Suppressor macrophage (primary cell): ENCODE results near the gene CTDSP2.

Experiments used
- DNase-seq, 4 experiments: peaks; one replicate each; pipeline ENCODE4 v3.0.0-alpha.2; 2020 to 2022

Gene CTDSP2

GRCh38 chr12:57813971-57814772 lies 32.4 kb downstream of the CTDSP2 start:
- no peak for DNase-seq

GRCh38 chr12:57813111-57813970 lies 33.2 kb downstream of the CTDSP2 start:
- no peak for DNase-seq

- DNase-seq, result no peak
These were observed 35.3 kb downstream of the CTDSP2 start for GRCh38 chr12:57811028-57811755.

- no peak for DNase-seq
These were observed 36.1 kb downstream of the CTDSP2 start for GRCh38 chr12:57810450-57810849.

GRCh38 chr12:57809425-57809824 lies 37.1 kb downstream of the CTDSP2 start:
- no peak for DNase-seq

GRCh38 chr12:57808351-57808750 lies 38.2 kb downstream of the CTDSP2 start:
- no peak for DNase-seq

GRCh38 chr12:57807285-57807684 lies 39.2 kb downstream of the CTDSP2 start:
- DNase-seq, result no peak

- no peak for DNase-seq
These were observed 39.9 kb downstream of the CTDSP2 start for GRCh38 chr12:57806677-57807076.

GRCh38 chr12:57803319-57803893 lies 43.1 kb downstream of the CTDSP2 start:
- DNase-seq, result peak; percentile 51 to 65 (median 56)

GRCh38 chr12:57802607-57803006 lies 43.9 kb downstream of the CTDSP2 start:
- DNase-seq, result no peak

GRCh38 chr12:57800965-57801364 lies 45.6 kb downstream of the CTDSP2 start:
- DNase-seq, result no peak

- peak; percentile 15 to 73 (median 60) for DNase-seq
These were observed 48.6 kb downstream of the CTDSP2 start for GRCh38 chr12:57797933-57798332.

- no peak for DNase-seq
These were observed 49.5 kb downstream of the CTDSP2 start for GRCh38 chr12:57796996-57797395.

GRCh38 chr12:57795354-57795753 lies 51.2 kb downstream of the CTDSP2 start:
- no peak for DNase-seq

- DNase-seq, result peak in 1 of 4 experiments; percentile 12
These were observed 52.6 kb downstream of the CTDSP2 start for GRCh38 chr12:57793920-57794319.

GRCh38 chr12:57783861-57784260 lies 62.7 kb downstream of the CTDSP2 start:
- DNase-seq, result no peak

GRCh38 chr12:57783466-57783801 lies 63.1 kb downstream of the CTDSP2 start:
- no peak for DNase-seq

- DNase-seq, result peak; percentile 97 to 99 (median 98)
These were observed 63.7 kb downstream of the CTDSP2 start, which contains the start of gene TSFM for GRCh38 chr12:57782608-57783465. Gene TSFM, plus strand, starts transcription at chr12:57782787. Its CDS starts 15 bp downstream, at chr12:57782802.

- no peak for DNase-seq
These were observed 64.3 kb downstream of the CTDSP2 start for GRCh38 chr12:57782243-57782607.

- peak in 2 of 4 experiments; percentile 17 to 36 for DNase-seq
These were observed 64.7 kb downstream of the CTDSP2 start for GRCh38 chr12:57781801-57782200.

- DNase-seq, result peak in 3 of 4 experiments; percentile 51 to 78 (median 66)
These were observed 65.3 kb downstream of the CTDSP2 start for GRCh38 chr12:57781244-57781643.
